ENCODE data around the gene DKC1.

DNA sequence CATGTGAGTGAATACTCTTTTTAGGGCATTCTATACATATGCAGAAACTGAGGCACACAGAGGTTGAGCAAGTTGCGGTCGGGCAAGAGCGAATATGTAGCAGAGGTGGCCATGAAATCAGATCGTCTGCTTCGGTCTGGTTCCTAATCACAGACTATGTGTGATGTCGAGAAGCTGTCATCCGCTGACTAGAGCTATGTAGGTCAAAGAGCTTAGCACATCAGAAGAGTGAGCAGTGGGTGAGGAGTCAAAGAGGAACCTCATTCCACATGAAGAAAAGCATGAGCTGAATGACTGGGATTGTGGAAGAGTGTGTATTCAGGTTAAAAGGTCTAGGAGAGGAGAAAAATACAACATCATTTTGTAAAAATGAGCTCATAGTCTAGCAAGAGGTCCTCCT lies 30.8 kb upstream of the DKC1 start:
- TF ChIP-seq, protein P1, sequence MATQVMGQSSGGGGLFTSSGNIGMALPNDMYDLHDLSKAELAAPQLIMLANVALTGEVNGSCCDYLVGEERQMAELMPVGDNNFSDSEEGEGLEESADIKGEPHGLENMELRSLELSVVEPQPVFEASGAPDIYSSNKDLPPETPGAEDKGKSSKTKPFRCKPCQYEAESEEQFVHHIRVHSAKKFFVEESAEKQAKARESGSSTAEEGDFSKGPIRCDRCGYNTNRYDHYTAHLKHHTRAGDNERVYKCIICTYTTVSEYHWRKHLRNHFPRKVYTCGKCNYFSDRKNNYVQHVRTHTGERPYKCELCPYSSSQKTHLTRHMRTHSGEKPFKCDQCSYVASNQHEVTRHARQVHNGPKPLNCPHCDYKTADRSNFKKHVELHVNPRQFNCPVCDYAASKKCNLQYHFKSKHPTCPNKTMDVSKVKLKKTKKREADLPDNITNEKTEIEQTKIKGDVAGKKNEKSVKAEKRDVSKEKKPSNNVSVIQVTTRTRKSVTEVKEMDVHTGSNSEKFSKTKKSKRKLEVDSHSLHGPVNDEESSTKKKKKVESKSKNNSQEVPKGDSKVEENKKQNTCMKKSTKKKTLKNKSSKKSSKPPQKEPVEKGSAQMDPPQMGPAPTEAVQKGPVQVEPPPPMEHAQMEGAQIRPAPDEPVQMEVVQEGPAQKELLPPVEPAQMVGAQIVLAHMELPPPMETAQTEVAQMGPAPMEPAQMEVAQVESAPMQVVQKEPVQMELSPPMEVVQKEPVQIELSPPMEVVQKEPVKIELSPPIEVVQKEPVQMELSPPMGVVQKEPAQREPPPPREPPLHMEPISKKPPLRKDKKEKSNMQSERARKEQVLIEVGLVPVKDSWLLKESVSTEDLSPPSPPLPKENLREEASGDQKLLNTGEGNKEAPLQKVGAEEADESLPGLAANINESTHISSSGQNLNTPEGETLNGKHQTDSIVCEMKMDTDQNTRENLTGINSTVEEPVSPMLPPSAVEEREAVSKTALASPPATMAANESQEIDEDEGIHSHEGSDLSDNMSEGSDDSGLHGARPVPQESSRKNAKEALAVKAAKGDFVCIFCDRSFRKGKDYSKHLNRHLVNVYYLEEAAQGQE (IDR thresholded peaks at IDR 0.05; ENCODE audit: insufficient replicate concordance, low read depth): no peak
- TF ChIP-seq, protein P2, sequence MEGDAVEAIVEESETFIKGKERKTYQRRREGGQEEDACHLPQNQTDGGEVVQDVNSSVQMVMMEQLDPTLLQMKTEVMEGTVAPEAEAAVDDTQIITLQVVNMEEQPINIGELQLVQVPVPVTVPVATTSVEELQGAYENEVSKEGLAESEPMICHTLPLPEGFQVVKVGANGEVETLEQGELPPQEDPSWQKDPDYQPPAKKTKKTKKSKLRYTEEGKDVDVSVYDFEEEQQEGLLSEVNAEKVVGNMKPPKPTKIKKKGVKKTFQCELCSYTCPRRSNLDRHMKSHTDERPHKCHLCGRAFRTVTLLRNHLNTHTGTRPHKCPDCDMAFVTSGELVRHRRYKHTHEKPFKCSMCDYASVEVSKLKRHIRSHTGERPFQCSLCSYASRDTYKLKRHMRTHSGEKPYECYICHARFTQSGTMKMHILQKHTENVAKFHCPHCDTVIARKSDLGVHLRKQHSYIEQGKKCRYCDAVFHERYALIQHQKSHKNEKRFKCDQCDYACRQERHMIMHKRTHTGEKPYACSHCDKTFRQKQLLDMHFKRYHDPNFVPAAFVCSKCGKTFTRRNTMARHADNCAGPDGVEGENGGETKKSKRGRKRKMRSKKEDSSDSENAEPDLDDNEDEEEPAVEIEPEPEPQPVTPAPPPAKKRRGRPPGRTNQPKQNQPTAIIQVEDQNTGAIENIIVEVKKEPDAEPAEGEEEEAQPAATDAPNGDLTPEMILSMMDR (IDR thresholded peaks at IDR 0.05; ENCODE audit: insufficient read depth, low read length): no peak
- no peak for TF ChIP-seq POLR2AphosphoS5 (IDR thresholded peaks at IDR 0.05; ENCODE audit: low read depth)

All from HL-60 (cell line).